GM19467 (cell line): ENCODE measurements around the gene DCUN1D4.
A peak's percentile ranks its signal among the peaks of the same experiment; 100 is the strongest.
"Not testable (repeated sequence)": the region's sequence is repeated elsewhere in the genome, so short reads cannot be mapped to it uniquely, and the experiment has no call there.

Source experiments
- ATAC-seq: cut with Tn5 transposase; IDR thresholded peaks from one replicate; pipeline ENCODE4 v1.9.1; 2021; ENCODE audit warnings: mild to moderate bottlenecking, moderate library complexity; ENCODE audit not compliant: unreplicated experiment

The DCUN1D4 gene

DNA sequence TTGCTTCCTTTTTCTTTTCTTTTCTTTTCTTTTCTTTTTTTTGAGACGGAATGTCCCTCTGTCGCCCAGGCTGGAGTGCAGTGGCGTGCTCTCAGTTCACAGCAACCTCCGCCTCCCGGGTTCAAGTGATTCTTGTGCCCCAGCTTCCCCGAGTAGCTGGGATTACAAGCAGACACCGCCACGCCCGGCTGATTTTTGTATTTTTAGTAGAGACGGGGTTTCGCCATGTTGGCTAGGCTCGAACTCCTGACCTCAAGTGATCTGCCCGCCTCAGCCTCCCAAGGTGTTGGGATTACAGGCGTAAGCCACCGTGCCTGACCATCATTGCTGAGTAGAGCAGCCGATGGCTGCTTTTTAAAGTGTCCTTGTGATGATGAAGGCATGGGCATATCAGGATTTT is 50.4 kb downstream of the DCUN1D4 start:
- not testable (repeated sequence) for ATAC-seq

DNA sequence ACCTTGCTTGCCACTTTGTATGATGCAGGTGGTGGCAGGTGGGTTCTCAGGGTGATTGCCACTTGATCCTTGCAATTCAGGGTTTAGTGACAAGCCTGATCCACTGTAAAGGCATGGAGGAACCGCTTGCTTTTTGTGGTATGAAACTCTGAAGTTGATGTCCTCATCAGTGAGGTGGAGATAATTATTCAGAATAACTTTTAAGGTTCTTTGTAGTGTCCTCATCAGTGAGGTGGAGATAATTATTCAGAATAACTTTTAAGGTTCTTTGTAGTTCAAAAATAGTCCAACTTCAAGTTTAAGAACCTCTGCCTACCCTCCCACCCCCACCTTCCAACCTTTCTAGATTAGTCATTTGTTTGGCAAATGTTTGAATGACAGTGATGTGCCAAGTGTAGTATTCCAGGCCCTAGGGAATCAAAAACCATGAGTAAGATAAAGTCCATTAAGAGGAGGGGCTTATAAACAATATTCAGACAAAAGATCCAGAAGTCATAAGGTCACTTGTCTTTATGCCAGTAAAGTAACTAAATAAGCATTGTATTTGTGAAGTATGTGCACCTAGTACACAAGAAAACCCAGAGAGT is 51.2 kb downstream of the DCUN1D4 start:
- ATAC-seq, result no peak

DNA sequence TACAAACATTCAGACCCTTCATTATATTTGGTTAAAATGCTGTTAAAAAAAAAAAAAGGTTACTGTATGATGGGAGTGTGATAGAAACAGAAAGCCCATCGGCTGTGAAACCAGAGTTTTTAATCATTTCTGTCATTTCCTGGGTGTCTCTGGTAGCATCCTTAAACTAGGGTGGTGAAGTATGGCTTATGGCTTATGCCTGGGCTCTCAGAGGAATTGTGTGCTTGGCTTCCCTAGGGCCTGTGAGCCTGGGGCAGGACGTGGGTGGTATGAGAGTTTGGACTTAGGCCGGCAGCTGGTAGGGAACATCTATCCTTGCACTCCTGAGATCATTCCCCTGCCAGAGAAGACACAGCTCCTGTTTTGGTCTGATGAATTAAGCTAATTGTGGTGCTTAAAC is 52.2 kb downstream of the DCUN1D4 start:
- peak; percentile 56 for ATAC-seq

DNA sequence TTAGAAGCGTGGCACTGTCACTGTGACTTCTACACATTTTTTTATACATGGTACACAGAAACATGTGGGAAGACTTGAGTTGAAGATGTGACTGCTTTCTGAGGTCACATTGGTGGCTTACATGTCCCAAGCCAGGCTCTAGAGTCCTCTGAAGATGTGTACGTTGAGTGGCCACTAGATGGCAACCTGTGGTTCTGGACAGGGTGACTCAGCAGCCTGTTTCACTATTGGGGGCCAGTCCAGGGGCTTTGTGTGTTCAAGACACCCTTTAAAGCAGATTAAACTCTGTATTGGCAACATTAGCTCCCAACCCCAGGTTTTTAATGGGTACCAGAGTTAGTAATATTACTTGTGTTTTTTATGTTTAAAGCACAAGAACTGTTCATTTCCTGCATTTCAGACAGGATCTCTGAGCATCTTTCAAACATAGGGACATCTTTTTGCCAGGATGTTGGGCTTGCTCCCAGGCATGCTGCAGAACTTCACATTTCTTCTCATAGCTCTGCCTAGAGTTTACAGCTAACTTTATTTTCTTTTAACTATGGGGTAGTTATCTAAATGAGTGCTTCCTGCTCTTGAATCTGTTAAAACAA is 53.0 kb downstream of the DCUN1D4 start:
- peak; percentile 94 for ATAC-seq

DNA sequence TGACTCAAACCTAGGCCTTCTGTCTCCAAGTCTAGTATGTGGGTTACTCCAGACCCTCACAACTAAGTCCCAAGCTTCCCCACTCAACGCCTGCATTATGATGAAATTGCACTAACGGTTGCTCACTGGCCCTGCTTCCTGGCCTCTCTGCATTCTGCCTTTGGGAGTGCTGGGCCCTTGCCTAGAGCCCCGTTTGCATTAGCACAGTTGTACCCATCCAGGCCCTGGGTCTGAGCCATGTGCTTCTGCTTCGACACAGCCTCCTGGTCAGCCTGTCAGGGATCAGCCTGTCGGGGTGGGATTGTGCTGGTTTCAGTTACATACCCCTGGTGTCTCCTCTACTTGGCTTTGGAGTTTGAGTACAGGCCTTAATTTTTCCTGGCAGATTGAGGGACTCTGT is 58.4 kb downstream of the DCUN1D4 start:
- no peak for ATAC-seq

DNA sequence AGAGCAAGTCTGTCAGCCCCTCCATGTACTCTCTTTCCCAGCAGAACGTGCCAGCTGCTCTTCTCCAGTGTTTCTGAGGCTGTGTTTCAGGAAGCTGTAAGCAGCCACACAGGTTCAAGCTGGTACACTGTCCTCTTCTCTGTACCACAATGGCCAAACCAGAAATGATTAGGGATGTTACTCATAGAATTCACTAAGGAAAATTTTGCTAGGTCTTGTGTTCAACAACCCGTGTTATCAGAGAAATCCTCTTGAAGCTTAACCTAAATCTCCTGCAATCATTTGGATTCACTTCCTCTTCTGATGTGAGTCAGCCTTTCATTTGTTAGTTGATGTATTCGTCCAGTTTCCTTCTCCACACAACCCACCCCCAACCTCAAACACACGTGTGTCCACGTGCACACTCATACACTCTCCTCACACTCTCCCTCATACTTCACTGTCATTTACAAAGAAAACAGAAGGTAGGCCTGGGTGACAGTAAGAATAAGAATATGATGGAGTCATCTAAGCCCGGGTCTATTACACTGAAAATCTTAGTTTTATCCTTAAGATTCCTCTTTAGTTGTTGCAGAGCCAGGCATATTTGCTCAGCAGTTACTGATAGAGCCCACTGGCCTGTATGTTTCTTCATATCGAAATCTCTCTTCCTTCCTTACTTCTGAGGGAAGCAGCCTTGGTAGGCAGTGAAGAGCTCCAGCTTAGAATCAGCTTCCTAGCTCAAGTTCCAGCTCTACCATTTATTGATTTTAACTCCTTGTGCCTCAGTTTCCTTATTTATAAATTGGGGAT is 63.4 kb downstream of the DCUN1D4 start:
- peak; percentile 98 for ATAC-seq

DNA sequence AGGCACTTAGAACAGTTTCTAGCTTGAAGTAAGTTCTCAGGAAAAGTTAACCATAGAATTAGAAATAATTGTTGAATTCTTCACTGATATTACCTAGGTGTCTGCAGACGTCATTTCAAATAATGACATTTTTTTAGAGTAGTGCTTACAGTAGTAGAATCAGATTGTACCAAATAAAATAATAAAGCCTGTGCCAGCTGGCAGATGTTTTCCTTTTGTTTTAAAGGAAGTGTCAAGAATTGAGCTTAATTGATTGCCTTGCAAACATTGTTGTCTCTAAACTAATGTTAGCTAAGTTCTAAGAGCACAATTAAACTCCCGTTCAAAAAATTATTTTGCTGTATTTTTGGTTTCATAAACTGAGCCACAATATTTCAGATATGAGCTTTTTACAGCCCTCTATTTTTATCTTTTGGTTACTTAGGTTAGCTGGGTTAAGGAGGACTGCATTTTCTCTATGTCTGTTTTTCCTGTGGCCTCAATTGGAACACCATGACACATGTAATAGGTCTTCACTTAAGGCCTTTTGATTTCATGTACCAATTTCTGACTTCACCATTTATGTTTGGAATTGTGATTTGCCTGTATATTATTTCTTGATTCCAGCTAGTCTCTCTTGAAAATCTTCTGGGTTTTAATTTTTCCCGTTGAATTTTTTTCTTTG is 64.2 kb downstream of the DCUN1D4 start:
- no peak for ATAC-seq

DNA sequence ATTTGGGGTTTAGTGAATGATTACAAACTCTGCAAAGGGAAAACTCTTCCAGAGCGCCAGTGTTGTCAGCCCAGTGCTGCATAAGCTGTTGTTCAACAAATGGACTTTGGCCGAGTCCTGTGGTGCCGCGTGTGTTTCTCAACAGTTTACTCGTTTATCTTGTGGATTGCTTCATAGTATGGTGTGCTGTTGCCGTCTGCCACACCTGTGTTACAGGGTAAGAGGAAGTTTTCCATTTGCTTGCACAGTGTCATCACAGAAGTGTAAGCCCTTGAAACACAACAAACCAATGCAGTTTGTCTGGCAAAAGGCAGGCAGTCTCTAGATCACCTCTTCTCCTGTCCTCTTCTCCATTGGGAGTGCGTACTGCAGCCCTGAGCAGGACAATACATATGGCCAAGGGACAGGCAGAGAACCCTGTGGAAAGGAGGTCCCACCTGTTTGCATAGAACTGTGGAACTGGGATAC is 66.3 kb downstream of the DCUN1D4 start:
- ATAC-seq, result no peak

DNA sequence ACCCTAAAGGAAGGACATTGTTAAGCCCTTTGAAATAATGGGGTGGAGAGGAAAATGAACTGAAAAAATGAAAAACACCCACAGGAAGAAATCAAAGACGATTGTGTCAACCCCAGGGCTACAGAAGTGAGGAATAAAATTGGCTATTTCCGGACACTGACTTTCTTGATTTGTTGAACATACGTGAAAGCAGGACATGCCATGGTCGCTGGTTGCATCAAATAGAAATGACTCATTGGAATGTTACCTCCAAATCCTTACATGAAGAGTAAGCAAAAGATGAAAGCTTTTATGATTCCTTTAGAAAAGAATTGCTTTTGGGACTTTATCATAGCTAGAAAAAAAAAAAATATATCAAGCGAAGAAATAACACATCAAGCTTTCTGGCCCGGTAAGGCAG is 75.3 kb downstream of the DCUN1D4 start:
- ATAC-seq, result no peak

DNA sequence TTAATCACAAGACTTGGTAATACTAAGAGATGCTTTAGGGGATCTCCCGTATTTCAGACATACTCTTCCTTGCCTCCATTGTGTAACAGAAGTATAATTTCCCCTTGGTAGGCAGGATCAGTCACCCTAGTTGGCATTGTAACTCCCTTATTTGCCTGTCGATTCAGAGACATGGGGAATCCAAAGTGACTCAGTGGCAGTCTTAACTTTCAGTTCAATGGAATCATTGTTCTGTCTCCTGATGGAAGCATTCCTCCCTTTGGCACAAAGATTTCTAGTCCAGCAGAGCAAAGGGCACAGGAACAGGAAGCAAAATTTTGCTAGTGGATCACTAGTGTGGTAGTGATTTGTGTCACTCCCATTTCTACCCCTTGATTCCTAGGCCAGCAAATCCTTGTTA is 80.4 kb downstream of the DCUN1D4 start:
- no peak for ATAC-seq

DNA sequence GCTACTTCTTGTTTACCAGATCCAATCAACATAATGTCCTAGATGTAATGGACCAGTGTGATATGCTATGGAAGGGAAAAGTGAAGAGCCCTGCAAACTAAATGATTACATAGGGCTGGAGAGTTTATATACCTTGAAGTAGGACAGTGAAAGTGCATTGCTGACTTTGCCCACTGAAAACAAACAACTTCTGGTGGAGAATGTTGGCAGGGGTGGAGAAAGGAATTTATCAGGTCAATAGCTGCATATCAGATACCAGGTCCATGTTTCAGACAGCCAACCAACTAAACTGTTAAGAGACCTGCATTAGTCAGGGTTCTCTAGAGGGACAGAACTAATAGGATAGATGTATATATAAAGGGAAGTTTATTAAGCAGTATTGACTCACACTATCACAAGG is 82.4 kb downstream of the DCUN1D4 start:
- ATAC-seq, result no peak

DNA sequence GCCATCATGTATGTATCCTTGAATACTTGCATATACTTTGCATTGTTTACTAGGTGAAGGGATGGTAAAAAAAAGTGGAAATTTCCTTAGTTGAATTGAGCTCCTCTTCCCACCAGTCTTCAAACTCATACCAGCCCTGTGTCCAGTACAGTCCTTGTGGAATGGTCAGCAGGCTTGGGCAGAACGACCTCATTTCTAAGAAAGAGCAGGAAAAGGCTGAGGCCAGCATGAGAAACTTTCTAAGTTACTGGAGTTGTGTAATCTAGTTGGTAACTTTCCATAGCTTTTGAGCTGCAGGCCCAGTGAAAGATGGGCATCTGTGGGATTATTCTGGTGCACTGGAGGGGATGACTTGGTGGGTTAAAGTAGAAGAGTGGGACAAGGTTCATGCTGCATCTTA is 87.6 kb downstream of the DCUN1D4 start:
- no peak for ATAC-seq

DNA sequence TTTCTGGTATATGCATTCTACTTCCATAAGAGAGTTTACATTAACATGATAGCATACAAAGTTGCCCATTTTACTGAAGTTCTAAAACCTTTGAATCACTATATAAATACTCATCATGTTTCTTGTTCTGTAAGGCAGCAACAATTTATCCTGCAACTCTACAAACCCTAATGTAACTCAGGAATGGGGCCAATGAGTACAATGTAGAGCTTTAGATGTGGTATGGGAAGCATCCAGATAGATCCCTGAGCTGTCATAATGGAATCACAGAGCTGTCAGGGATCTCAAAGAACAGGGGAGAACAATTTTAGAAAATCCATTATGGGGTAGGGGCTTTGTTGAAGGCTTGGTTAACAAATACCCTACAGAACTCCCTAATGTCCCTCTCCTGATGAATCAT is 88.5 kb downstream of the DCUN1D4 start:
- no peak for ATAC-seq

DNA sequence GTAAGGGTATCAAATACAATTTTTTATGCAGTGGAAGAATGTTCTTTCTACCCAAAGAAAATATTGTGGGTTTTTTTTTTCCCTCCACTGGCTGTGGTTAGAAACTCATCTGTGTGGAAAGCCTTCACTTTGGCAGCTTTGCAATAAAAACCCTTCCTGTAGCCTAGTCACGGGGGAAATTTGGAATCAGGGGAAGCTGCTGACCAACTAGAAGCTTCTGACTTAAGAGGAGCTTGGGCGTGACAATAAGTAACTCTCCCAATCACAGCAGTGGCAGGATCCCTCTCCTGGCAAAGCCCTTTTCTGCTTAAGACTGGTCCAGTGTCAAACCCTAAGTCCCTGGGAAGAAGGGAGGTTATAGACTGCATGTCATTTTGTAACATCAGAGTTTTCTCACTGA is 89.3 kb downstream of the DCUN1D4 start:
- no peak for ATAC-seq

DNA sequence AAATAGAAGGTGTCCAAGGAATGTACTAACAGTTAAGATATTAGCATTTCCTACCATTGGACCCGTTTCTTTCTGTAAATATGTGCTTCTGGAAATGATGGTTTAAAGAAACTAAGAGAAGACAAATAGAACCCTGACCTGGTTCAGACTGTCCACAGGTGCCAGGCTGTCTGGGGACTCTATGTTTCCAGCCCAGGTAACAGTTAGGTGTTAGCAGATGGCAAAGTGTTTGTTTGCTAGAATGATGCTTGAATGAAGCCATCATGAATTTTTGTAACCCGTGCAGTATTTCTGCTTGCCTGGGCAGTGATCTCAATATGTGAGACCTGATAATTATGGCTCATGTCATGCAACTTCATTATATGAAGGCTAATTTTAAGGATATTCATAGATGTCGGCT is 89.7 kb downstream of the DCUN1D4 start:
- ATAC-seq, result no peak

DNA sequence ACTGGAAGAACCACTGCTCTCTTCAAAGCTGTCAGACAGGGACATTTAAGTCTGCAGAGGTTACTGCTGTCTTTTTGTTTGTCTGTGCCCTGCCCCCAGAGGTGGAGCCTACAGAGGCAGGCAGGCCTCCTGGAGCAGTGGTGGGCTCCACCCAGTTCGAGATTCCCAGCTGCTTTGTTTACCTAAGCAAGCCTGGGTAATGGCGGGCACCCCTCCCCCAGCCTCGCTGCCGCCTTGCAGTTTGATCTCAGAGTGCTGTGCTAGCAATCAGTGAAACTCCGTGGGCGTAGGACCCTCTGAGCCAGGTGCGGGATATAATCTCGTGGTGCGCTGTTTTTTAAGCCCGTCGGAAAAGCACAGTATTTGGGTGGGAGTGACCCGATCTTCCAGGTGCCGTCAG is 97.5 kb downstream of the DCUN1D4 start:
- ATAC-seq, result not testable (repeated sequence)

DNA sequence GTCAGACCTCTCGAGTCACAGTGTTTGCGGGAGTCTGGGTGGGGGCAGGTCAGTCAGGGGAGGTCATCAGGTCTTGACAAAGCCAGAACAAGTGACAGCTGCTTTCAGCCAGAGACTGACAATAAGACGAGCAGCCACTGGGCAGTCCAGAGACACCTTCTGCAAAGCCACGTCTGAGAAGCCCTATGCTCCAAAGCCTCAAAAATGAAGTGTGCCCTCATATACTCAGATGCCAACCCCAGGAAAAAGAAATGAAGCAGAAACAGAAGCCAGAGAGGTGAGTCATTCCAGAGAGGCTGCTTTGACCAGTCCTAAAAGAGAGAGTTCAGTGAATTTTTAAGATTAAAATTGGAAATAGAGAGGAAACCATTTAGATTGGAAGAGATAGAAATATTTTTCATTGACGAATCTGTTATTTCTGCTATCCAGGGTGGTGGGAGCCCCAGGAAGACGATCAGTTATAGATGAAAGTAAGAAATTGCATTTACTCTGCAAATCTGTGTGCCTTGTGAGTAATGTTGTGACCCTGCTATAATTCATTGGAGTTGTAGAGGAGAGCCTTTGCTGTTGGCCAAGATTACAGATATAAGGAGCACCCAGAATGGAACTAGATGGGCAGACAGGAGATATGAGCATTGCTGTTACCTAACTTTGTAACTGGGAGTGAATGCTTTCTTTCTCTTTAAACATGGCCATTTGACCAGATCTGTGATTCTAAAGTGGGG is 99.3 kb downstream of the DCUN1D4 start:
- ATAC-seq, result no peak

DNA sequence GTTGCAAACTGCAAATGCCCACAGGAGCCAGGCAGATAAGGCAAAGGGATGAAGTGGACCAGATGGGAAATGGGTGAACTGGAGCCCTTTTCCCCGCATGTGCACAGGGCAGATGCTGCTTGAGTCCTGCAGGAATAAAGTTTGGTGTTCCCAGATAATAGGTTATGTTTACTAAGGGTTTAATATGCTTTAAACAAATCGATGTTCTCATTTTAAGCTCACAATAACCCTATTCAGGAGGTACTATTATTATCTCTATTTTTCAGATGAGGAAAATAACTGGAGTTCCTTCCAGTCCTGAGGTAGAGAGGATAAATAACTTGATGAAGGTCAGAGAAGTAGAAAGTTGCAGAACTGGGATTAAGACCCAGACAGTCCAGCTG is 99.9 kb downstream of the DCUN1D4 start:
- no peak for ATAC-seq

DNA sequence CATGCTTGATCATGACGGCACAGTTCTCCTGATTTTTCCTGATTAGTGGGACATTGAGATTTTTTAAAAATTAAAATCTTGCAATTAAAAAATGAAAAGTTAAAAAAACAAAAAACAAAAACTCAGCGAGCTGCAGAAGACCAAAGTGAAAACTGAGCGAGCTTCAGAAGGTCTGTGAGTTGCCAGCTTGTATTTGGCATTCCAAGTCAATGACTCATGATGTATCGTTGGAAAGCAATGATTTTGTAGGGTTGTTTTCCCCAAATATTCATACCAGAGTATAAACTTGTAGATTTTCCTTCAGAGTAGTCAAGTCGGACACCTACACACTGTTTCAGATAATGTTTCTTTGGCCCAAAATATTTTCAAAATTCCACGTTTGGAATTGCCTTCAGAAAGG is 100.3 kb downstream of the DCUN1D4 start:
- ATAC-seq, result no peak

DNA sequence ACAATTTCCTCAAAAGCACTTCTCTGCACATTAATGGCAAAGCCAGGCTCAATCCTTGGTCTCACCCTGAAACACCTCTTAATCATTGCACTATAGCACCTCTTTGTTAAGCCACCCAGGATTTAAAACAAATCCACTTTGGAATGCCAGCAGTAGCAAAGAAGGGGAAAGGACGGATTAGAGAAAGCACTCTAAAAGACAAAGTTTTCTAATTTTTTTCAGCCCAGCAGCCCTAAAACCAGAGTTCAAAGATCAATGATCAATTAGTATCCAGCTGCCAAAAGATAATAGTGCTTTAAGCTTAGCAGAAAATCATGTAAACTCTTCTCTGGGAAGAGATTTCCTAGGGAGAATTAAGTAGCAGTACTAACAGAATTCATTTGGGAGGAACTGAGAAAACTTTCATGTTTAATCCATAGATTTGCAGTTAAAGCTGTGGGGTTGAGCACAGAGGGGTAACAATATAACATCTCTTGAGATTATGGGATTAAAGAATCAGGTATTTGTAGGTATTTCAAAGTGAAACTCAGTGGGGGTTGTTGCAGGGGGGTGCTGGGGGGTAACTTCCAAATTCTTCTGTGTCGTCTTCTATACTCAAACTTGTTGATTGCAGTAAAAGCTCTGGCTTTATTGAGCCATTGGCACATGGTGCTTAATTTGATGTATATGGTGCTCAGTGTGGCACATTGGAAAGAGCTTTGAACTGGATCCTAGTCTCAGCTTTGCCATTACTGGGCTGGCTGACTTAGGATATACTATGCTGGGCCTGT is 115.4 kb downstream of the DCUN1D4 start:
- ATAC-seq, result no peak
